CD4-positive, alpha-beta T cell treated with Interleukin-17A for 4 hours (primary cell): ENCODE data around the gene CPHXL2.
A peak's percentile ranks its signal among the peaks of the same experiment; 100 is the strongest.

Source experiments
- DNase-seq: peaks from one replicate; pipeline ENCODE4 v3.0.0-alpha.2; 2020; ENCODE audit warnings: mixed read lengths

The CPHXL2 gene

DNA sequence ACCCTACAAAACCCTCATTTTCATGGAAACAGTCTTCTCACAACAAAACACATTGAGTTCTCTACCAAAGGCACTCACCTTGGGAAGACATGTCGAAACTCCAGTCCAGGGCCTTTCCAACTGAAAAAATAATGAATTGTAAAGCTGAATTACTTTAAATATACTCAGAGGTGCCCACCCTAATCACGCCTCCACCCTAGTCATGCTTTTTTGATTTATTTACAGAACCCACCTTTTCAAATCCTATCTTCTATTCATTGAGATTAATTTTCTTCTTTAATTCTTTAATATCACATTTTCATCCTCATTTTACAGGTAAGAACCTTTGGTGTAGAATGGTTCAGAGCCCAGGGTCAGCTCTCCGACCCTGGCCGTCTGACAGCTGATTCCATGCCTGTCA is at the start of gene CPHXL2:
TSS of gene CPHXL2 (minus strand) at position 101 of the 400 bp plus-strand sequence. CDS start at position 91, 10 bp downstream.
- DNase-seq: no peak

DNA sequence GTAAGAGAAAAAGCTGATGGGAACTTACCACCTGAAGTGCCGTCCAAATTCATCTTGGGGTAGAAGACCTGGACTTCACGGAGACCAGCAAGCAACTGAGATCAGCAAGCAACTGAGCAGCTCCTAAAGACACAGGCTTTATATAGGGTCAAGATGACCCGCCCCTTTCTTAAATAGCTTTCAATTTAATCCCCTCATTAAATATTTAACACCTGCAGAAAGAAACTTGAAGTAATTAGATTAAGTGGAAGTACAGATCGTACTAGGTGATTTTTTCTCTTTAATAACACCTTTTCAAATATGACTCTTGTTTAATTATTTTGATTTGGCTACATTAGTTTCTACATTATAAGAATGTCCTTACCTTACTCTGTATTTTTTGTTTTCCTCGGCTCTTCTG is 49.6 kb upstream of the CPHXL2 start, which contains the start of gene CPHXL:
TSS of gene CPHXL (minus strand) at position 101 of the 400 bp plus-strand sequence. CDS start at position 53, 48 bp downstream.
- DNase-seq: no peak

DNA sequence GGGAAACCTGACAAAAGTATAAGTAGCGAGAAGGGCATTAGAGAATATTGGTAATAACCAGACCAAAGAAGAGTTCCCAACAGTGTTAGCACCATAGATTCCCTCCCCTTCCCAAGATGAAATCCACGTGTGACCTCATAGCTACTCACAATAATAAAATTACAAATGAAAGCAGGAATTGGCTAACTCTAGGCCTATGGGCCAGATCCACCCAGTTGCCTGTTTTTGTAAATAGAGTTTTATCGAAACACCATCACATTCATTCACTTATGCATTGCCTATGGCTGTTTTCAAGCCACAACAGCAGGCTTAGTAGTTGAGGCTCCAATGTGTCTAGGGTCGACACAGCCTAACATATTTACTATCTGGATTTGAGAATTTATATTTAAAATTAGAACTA is 41.6 kb upstream of the CPHXL2 start:
- DNase-seq: no peak

DNA sequence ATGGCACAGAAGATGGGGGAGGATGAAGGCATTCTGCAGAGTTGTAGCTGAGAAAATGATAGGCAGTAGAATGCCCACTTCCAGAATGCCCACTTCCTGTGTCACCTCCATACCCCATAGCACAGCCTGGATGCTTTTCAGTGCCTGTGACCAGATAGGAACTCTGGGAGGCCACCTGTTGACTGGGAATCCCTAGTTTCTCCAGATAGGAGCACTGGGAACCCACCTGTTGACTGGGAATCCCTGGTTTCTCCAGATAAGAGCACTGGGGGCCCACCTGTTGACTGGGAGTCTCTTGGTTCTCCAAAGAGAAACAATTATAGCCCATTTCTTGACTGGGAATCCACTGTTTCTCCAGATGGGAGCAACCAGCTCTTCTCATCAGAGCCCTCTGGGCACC is 37.9 kb upstream of the CPHXL2 start:
- DNase-seq: no peak

DNA sequence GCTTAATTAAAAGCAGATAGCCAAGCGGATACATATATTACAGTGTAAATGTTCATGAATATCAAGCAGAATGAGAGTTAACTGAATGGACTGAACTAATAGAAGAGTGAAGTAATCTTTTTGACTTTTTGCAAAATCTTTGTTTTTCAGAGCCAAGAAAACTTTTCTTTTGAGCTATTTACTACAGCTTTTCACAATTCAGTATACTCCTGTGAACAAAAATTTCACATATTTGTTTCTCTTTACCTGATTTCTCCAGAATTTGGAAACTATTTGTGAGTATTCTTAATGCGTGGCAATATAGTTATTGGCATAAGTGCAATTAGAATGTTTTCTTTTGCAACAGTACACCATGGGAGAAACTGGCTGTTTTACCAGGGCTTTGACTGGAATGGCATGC is 33.5 kb upstream of the CPHXL2 start:
- no peak for DNase-seq

DNA sequence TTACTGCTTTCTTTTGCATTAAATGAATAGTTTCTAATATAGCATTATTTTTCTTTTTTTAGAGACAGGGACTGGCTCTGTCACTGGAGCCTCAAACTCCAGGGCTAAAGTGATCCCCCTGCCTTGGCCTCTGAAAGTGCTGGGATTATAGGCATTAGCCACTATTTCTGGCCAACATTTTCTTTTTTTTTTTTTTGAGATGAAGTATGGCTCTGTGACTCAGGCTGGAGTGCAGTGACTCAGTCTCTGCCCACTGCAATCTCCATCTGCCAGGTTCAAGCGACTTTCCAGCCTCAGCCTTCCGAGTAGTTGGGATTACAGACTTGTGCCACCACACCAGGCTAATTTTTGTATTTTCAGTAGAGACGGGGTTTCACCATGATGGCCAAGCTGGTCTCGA is 26.5 kb upstream of the CPHXL2 start:
- no peak for DNase-seq

DNA sequence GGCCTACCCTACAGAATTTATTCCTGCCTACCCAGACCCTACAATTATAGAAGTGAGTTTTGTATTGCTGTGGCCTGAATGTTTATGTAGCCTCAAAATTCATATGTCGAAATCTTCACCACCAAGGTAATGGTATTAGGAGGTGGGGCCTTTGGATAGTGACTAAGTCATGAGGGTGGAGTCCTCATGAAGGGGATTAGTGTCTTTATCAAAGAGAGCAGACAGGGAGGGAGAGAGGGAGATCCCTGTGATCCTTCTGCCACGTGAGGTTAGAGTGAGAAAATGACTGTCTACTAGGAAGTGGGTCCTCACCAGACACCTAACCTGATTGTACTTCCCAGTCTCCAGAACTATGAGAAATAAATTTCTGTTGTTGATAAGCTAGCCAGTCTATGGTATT is 25.4 kb upstream of the CPHXL2 start:
- no peak for DNase-seq

DNA sequence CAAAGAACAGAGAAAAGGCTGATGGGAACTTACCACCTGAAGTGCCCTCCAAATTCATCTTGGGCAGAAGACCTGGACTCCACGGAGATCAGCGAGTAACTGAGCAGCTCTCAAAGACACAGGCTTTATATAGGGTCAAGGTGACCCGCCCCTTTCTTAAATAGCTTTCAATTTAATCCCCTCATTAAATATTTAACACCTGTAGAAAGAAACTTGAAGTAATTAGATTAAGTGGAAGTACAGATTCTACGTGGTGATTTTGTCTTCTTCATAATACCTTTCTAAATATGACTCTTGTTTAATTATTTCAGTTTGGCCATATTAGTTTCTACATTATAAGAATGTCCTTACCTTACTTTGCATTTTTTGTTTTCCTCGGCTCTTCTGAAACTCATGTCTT is 24.6 kb upstream of the CPHXL2 start, which contains the start of gene DUXB:
TSS of gene DUXB (minus strand) at position 101 of the 400 bp plus-strand sequence. CDS start at position 58, 43 bp downstream.
- DNase-seq: no peak

DNA sequence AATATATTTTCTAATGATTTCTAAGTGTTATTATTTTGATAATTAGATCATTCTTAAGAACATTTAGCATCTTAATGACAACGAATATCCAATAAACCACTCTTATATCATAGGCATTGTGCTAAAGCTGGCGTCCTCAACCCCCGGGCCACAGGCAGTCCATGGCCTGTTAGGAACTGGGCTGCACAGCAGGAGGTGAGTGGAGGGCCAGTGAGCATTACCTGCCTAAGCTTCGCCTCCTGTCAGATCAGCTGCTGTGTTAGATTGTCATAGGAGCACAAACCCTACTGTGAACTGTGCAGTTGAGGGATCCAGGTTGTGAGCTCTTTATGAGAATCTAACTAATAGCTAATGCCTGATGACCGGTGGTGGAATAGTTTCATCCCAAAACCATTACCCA is 20.8 kb upstream of the CPHXL2 start:
- DNase-seq: no peak

DNA sequence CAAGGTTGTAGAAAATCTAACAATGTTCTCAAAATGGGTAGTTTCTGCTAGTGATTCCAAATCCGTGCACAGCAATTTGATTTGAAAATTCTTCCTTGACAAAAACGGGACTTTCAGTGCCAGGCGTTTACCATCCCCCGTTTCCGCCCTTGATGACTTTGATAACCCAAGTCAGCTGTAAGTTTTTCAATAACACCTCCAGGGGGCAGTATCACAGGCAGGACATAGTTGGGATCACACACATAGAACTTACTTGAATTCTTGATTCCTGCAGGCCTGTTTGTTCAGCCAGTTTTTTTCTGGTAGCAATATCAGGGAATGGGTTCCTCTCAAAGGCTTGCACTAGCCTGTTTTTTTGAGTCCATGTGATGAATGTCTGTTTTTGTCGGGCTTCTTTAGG is 18.9 kb upstream of the CPHXL2 start:
- DNase-seq: no peak

DNA sequence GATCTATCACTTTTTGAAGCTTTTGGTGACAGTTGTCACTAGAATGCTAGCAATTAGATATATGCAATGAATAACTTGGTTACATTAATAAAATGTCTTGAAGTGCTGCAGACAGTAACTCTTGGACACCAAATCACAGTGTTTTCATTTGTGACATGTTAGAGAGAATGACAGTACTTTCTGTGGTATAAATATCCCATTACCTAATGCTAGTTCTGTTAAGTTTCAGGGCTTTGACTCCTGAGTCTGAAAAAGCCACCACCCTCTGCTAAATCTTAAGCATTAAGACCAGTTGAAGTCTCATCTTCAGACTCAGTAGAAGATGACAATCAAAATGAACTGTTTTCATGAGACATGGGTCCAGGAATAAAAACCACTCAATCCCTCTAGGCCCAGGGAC is 10.6 kb upstream of the CPHXL2 start:
- DNase-seq: no peak

DNA sequence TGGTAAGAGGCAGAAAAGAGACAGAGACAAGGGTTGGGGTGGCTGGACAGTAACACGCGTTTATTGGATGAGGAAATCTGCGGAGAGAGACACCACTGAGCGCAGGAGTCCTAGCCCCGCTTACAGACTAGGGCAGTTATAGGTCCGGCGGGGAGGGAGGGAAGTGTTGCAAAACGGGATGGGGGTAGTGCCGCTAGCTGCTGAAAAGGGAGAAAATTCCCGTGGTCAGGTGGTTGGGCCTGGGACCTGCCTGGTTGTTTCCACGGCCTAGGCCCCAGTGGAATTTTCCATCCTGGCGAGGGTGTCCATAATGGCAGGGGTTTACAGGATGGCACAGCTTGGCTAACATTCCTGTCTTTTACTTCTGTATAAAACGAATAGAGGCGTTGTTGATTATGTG is 5.5 kb upstream of the CPHXL2 start:
- DNase-seq: no peak

DNA sequence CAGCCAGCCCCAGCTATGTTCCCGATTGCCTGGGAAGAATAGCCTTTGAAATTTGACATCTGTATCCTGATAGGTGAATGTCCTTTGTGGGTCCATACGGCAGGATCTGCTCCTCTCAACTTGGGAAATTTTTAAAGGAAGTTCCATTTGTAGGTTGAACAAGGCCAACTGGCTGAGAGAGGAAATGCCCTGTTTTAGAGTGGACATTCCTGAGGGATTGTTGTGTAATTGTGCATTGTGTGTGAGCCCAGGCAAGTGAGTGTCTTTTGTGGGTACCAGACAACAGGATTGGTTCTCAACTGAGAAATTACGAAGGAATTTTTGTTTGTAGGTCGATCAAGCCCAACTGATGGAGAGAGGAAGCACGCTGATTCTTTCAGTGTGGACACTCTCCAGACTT is 2.6 kb upstream of the CPHXL2 start:
- DNase-seq: no peak

DNA sequence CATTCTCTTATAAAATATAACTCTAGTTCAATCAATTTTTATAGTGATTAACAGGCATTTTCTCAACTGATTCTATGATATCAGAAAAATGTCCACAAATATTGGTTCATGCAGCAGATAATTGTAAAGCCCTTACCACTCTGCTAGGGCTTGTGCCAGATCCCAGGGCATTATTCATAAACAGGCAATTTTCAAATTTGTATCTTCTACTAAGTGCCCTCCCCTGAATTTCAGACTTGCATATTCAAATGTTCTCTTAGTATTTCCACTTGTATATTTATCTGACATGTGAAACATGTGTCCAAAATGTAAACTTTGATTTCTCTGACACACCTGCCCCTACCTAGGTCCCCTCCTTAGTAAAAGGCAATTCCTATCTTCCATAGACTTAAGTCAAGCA is 9.3 kb downstream of the CPHXL2 start:
- DNase-seq: no peak

DNA sequence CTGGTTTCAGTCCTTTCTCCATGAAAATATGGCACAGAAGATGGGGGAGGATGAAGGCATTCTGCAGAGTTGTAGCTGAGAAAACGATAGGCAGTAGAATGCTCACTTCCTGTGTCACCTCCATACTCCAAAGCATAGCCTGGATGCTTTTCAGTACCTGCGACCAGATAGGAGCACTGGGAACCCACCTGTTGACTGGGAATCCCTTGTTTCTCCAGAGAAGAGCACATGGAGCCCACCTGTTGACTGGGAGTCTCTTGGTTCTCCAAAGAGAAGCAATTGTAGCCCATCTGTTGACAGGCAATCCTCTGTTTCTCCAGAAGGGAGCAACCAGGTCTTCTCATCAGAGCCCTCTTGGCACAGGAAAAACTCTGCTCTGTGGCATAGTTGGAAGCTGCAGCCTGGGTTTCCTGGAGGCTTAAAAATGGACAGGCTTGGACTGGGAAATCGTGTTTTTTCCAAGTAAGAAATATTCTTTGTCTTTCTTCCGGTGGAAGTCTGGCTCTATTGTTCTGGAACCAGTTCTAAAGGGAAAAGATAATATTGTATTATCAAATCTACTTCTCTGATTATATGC is 16.0 kb downstream of the CPHXL2 start:
- no peak for DNase-seq

DNA sequence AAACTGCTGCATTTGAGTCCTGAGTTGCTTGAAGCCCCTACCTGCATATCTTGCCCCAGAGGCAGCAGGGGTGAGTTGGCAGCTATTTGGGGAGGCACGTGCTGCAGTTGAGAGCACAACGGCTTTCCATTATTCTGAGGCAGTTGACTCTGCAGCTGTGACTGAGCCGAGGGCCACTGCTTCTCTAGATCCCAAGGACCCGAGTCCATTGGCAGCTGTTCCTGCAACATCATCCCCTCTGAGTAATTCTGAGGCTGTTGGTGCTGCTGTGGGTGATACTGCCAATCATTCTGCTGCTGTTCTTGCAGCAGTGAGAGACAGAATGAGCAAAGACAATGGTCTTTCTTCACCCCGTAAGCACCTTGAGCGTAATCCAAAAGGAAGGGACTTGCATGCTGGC is 16.5 kb downstream of the CPHXL2 start:
- no peak for DNase-seq

DNA sequence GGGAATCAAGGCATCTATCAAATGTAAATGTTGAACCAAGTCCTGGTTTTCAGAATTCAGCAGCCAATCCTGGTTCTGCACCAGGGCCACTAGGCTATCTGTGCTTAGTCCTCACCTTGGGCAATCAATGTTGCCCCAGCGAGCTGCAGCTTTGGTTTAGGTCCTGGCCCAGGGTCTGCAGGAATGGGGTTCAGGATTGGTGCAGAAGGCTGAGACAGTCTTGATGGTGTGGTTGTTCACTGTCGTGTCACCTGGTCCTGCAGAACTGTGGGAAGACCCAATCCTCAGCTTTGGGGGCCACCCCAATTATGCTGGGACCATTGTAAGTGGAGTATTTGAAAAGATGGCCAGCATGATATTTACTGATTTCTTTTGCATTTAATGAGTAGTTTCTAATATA is 18.6 kb downstream of the CPHXL2 start:
- no peak for DNase-seq

DNA sequence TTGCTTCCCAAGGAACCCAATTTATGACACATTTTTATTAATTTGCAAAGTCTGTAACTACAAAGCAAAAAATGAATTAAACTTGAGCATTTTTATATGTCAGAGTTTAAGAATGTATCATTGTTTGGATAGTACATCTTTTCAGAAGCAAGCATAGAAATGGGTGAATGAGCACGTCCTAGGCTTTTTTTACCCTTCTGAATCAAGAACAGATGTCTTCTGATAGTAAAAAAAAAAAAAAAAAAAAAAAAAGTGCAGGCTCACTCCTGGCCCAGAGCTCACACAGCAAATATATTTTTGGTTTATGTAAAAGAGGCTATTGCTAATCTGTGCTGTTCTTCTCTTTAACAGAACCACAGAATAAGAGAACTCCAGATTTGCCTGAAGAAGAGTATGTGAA is 22.9 kb downstream of the CPHXL2 start:
- no peak for DNase-seq

DNA sequence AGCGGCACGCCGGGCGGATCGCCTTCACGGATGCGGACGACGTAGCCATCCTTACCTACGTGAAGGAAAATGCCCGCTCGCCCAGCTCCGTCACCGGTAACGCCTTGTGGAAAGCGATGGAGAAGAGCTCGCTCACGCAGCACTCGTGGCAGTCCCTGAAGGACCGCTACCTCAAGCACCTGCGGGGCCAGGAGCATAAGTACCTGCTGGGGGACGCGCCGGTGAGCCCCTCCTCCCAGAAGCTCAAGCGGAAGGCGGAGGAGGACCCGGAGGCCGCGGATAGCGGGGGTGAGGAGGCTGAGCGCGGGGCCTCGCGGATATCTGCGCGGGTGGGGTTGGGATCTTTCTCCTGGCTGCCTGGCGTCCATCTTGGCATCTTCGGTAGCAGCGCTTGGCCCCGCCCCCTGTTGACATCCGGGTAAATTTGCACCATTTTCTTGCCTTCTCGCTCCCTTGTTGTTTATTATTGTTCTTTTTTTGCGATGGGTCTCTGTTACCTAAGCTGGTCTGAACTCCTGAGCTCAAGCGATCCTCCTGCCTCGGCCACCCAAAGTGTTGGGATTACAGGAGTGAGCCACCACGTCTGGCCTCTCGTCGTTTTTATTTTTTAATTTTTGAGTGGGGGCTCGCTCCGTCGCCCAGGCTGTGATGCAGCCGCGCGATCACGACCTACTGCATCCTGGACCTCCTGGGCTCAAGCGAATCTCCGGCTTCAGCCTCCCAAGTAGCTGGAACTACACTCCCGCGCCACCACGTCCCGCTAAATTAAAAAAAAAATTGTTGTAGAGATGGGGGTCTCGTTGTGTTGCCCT is 28.3 kb downstream of the CPHXL2 start:
- DNase-seq: peak; percentile 90

DNA sequence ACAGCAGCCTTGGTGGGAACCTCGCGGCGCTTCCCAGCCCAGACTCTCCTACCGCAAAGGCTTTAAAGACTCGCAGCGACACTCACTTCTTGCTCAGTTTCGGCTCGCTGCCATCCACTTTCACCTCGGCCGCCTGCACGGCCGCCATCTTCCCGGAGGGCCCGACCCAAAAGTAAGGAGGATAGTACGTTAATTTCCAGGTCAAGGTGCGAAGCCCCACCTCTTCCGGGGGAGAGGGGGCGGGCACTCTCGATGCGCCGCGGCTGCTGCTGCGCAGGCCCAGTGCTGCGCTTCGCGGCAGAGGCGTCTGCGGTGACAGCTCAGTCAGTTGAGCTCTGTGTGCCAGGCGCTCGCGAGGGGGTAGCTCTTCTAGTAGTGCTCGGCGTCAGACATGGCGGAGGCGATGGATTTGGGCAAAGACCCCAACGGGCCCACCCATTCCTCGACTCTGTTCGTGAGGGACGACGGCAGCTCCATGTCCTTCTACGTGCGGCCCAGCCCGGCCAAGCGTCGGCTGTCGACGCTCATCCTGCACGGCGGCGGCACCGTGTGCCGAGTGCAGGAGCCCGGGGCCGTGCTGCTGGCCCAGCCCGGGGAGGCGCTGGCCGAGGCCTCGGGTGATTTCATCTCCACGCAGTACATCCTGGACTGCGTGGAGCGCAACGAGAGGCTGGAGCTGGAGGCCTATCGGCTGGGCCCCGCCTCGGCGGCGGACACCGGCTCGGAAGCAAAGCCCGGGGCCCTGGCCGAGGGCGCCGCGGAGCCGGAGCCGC is 29.1 kb downstream of the CPHXL2 start, which contains the start of the genes KARS1 and TERF2IP:
TSS of gene KARS1 (minus strand) at position 174 of the 773 bp plus-strand sequence. CDS start at position 148, 26 bp downstream.
TSS of gene TERF2IP (plus strand) at position 282 of the 773 bp plus-strand sequence. CDS start at position 392, 110 bp downstream.
- DNase-seq: peak; percentile 95

DNA sequence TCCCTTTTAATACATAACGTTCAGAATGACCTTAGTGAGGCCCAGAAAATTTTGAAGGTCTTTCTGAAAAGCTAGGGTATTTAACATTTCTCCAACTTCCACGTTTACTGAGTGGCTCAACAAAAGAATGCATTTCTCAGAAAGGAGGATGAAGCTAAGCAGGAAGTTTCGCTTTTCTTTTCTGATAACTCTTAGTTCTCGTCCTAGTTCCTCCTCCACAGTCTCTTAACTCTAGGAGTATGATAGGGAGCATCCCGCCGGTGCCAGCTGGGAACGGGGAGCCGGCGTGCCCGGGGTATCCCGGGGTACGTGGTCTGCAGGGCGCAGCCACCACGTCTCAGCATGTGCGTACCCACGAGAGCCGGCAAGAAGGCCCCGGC is 29.7 kb downstream of the CPHXL2 start:
- DNase-seq: no peak

DNA sequence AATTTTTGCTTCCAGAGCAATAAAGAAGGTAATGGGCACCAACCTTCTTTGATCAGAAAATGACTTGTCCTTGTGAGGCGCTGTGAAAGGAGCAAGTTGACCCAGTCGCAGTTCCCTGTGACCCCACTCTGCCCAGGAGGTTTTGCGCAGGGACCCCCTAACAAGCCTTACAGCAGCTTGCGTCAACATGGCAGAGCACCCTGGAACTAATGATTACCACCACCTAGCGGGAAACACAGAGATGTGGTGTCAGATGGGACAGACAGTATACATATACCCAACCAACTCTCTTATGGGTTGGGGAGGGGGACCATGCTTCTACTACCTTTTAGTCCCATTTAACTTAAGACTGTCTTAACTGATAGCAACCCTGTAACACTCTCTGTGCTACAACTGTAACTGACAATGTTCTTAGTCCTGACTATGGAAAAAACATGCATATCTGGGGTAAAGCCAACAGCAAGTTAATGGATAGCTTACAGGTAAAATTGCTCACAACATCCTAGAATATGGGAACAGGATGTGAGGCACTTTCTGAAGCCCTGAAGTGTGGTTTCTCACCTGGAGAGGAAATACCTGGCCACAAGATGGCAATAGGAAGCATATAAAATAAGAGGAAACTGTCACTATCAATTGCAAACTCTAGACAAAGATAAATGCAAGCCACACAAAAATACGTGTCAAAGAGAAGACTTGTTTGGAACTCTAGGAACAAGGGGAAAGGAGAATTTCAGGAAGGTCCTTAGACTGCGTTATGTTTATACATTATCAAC is 32.4 kb downstream of the CPHXL2 start:
- no peak for DNase-seq

DNA sequence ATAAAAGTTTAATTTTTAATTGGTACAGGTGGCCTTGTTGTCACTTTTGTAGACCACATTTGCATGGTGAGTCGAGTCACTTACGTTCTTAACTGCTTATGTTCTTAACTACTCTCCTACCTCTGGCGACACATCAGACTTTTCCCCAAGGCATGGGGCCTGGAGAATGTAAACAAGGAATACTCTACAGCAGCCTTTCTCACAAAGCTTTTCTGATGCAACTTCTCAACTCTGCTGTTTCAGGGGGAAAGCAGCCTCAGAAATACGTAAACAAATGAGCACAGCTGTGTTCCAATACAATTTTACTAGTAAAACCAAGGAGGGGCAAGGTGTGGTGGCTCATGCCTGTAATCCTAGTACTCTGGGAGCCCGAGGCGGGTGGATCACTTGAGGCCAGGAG is 36.2 kb downstream of the CPHXL2 start:
- no peak for DNase-seq
